Endothelial cell (in vitro differentiated cells): Measurements from ENCODE around the gene CEP41. TPM values are rescaled to one million over a fixed set of nuclear protein-coding genes. Genes with fewer than 3 reads are reported as not detected.

Experiments
- DNase-seq: peaks from one replicate; pipeline ENCODE4 v3.0.0; 2021; ENCODE audit warnings: low spot score
- H3K27ac Mint-ChIP-seq: one replicate; pipeline ENCODE4 v1.8.0; 2021; ENCODE audit warnings: mixed read lengths, inconsistent platforms; ENCODE audit not compliant: unreplicated experiment
- H3K27me3 Mint-ChIP-seq: one replicate; pipeline ENCODE4 v1.8.0; 2021; ENCODE audit warnings: mild to moderate bottlenecking, moderate library complexity, mixed read lengths, inconsistent platforms; ENCODE audit not compliant: unreplicated experiment
- H3K36me3 Mint-ChIP-seq: one replicate; pipeline ENCODE4 v1.8.0; 2021; ENCODE audit warnings: mild to moderate bottlenecking, low read depth, mixed read lengths, inconsistent platforms; ENCODE audit not compliant: unreplicated experiment
- H3K4me1 Mint-ChIP-seq: one replicate; pipeline ENCODE4 v1.8.0; 2021; ENCODE audit warnings: mild to moderate bottlenecking, mixed read lengths, inconsistent platforms; ENCODE audit not compliant: unreplicated experiment
- H3K4me3 Mint-ChIP-seq: one replicate; pipeline ENCODE4 v1.8.0; 2021; ENCODE audit warnings: mild to moderate bottlenecking, mixed read lengths, inconsistent platforms; ENCODE audit not compliant: unreplicated experiment
- H3K9me3 Mint-ChIP-seq: one replicate; pipeline ENCODE4 v1.8.0; 2021; ENCODE audit warnings: mixed read lengths, inconsistent platforms; ENCODE audit not compliant: unreplicated experiment
- total RNA-seq: library from RNA; stranded (reverse); fragmentation: NEBNext Ultra II Directional; extraction: Animal tissue kit (Norgen Biotek cat#: 25700); gene quantifications from one replicate; pipeline ENCODE4 v1.2.1, GENCODE V29; 2021; ENCODE audit not compliant: unreplicated experiment
- TF ChIP-seq, protein P1 (sequence below): fragments of 200-600 bp; sonication (generic); IDR thresholded peaks from one replicate; pipeline ENCODE4 v1.5.0; 2021; ENCODE audit warnings: antibody characterized with exemption; ENCODE audit not compliant: unreplicated experiment

Gene CEP41
- total RNA-seq, 1 donor from 2014 or later: 14.3 TPM

DNA sequence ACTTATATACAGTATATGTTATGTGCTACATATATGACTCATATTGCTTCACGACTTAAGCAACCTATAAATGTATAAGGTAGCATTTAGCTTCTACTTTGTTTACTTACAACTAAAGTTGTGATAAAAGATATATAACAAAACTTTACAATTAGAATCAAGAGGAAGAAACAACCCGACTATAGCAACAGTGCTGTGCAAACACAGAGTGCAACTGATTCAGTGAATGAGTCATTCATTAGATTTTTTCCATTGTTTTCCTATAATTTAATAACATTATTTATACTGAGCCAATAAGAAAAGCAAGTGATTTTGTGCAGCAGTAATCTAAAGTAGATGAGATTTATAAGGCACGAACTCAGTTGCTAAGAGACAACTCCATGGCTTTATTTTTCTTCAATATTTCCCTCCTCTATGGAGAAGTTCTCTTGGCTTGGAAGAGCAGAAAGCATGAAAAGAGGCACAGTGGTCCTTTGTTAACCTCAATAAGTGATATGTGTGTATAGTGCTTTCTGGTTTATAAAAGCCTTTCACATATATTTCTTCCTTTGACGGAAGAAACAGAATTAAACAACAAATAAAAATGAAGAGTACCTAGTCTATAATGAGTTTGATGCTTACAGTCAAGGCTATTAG, 19.8 kb downstream of the CEP41 start:
- no peak overlapping the region for H3K4me3 Mint-ChIP-seq
- no peak for DNase-seq
- TF ChIP-seq, protein P1, sequence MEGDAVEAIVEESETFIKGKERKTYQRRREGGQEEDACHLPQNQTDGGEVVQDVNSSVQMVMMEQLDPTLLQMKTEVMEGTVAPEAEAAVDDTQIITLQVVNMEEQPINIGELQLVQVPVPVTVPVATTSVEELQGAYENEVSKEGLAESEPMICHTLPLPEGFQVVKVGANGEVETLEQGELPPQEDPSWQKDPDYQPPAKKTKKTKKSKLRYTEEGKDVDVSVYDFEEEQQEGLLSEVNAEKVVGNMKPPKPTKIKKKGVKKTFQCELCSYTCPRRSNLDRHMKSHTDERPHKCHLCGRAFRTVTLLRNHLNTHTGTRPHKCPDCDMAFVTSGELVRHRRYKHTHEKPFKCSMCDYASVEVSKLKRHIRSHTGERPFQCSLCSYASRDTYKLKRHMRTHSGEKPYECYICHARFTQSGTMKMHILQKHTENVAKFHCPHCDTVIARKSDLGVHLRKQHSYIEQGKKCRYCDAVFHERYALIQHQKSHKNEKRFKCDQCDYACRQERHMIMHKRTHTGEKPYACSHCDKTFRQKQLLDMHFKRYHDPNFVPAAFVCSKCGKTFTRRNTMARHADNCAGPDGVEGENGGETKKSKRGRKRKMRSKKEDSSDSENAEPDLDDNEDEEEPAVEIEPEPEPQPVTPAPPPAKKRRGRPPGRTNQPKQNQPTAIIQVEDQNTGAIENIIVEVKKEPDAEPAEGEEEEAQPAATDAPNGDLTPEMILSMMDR: no peak
- peaks cover 9% of the 10 kb centered on the region for H3K4me1 Mint-ChIP-seq
- no peaks in the 10 kb centered on the region for H3K27me3 Mint-ChIP-seq
- no peaks in the 10 kb centered on the region for H3K36me3 Mint-ChIP-seq
- H3K9me3 Mint-ChIP-seq: no peaks in the 10 kb centered on the region
- H3K27ac Mint-ChIP-seq: no peak overlapping the region

DNA sequence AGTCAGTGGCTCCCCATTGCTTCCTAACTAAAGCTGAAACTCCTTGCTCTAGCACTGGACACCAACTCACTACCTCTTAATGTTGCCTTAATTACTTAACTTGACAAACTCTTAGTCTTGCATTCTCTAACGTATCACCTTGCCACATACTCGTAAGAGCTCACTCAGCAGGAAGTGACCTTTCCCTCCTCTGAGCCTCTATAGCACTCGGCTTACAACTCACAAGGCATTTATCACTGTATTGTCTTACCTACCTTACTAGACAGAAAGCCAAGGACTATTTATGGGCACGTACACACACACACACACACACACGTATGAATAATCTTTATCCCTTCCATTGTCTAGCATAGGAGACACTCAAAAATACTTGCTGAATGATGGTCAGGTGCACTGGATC, 21.2 kb downstream of the CEP41 start:
- no peak overlapping the region for H3K27ac Mint-ChIP-seq
- H3K4me1 Mint-ChIP-seq: peaks cover 18% of the 10 kb centered on the region
- no peak for DNase-seq
- H3K36me3 Mint-ChIP-seq: no peaks in the 10 kb centered on the region
- H3K4me3 Mint-ChIP-seq: no peak overlapping the region
- no peaks in the 10 kb centered on the region for H3K9me3 Mint-ChIP-seq
- no peaks in the 10 kb centered on the region for H3K27me3 Mint-ChIP-seq
- TF ChIP-seq, protein P1: no peak

DNA sequence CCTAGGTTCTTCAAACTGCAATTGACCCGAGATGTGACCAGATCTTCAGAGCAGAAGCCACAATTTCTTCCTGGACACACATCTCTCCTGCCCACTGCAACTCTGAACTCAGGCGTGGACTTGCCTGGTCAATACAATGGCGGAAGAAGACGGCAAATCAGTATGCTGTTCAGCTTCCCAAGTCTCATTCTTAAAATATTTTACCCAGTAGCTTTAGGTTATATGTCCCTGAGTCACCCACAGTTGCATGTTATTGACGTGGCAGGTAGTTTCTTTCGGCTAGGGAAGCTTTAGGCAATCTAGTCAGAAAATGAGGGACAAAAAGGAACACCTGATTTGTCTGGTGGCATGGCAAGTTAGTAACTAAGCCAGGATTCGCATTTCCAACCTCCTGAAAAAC, 22.5 kb downstream of the CEP41 start:
- DNase-seq: no peak
- H3K27me3 Mint-ChIP-seq: no peaks in the 10 kb centered on the region
- TF ChIP-seq, protein P1: no peak
- H3K4me3 Mint-ChIP-seq: no peak overlapping the region
- H3K9me3 Mint-ChIP-seq: no peaks in the 10 kb centered on the region
- H3K36me3 Mint-ChIP-seq: no peaks in the 10 kb centered on the region
- H3K4me1 Mint-ChIP-seq: peaks cover 18% of the 10 kb centered on the region
- H3K27ac Mint-ChIP-seq: no peak overlapping the region

DNA sequence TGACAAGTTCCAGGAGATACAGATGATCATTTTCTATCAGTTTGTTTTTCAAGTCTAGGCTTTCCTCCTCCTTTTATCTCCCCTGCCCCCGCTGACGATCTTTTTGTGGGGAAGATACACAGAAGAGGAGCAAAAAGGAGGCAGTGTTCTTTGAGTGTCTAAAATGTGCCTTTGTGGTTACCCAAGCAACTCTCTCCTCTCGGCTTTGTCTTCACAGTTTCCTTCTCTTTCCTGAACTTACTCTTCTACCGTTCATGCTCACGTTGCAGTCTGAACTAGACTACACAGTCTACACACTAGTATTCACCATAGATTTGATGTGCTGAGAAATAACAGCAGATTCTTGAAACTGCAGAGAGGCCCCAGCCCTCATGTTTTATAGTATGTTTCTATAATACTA, 23.6 kb downstream of the CEP41 start:
- DNase-seq: no peak
- Mint-ChIP-seq H3K9me3 (no peaks in the 10 kb centered on the region), H3K36me3 (no peaks in the 10 kb centered on the region), H3K27me3 (no peaks in the 10 kb centered on the region), H3K4me3 (no peak overlapping the region), H3K27ac (no peak overlapping the region), H3K4me1 (peaks cover 18% of the 10 kb centered on the region)
- TF ChIP-seq, protein P1: no peak

DNA sequence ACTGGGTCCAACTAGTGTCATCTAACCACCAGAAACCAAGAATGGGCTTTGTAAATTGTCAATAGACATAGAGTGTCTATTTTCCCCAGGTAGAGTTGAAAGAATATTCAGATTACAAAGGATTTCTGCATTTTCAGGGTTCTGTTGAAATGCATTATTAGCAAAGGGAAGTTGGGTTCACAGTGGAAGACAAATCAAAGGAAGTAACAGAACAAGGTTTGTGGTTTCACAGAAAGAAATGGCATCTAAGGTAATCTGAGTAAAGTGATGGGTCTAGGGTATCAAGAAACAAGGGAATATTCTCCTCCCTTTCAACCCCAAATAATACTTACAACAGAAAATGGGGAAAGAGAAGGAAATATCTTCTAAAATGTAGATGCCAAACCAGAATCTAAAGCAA, 25.8 kb downstream of the CEP41 start:
- no peak for DNase-seq
- TF ChIP-seq, protein P1: no peak
- H3K36me3 Mint-ChIP-seq: peaks cover 4% of the 10 kb centered on the region
- no peaks in the 10 kb centered on the region for H3K27me3 Mint-ChIP-seq
- H3K4me1 Mint-ChIP-seq: peaks cover 26% of the 10 kb centered on the region
- no peak overlapping the region for H3K27ac Mint-ChIP-seq
- no peaks in the 10 kb centered on the region for H3K9me3 Mint-ChIP-seq
- H3K4me3 Mint-ChIP-seq: no peak overlapping the region
